Astrocyte of the cerebellum (primary cell): Measurements from ENCODE around the gene ACBD7.

ENCODE experiments used
- DNase-seq: peaks from one replicate; pipeline ENCODE4 v3.0.0-alpha.2; 2011; ENCODE audit warnings: low read depth
- H3K4me3 ChIP-seq: 2 replicates; pipeline ENCODE4 v1.5.1; 2011; ENCODE audit warnings: mild to moderate bottlenecking, low read depth, low read length, moderate library complexity
- CTCF ChIP-seq: IDR thresholded peaks from 2 replicates; pipeline ENCODE4 v1.5.1; 2012; ENCODE audit warnings: low read length, low read depth, moderate library complexity, mild to moderate bottlenecking; ENCODE audit errors: missing control alignments
- in situ Hi-C: cut with HindIII; loops from 2 replicates; pipeline ENCODE4 v1.10.0; 2017; ENCODE audit warnings: low sequenced_read_pairs

Gene ACBD7

DNA sequence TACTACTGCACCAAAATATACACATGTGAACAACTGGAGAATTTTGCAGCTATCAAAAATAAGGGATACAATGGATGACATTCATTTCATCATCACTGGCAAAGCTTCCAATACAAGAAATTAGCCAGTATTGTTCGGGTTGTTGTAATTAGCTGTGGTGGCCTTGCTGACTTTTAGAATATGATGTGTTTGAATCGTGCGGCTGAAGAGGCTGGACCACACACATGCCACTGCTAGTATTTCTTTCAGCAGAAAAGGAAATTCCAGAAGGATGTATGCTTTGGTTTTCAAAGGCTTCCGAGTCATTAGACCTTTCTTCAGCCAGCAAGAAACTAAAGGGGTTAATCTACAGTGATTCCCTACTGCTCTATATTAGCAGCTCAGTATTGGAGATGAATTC, 25.2 kb upstream of the ACBD7 start:
- TF ChIP-seq CTCF: no peak
- in situ Hi-C loops: no loop called here
- H3K4me3 ChIP-seq: no peak overlapping the region
- DNase-seq: no peak

DNA sequence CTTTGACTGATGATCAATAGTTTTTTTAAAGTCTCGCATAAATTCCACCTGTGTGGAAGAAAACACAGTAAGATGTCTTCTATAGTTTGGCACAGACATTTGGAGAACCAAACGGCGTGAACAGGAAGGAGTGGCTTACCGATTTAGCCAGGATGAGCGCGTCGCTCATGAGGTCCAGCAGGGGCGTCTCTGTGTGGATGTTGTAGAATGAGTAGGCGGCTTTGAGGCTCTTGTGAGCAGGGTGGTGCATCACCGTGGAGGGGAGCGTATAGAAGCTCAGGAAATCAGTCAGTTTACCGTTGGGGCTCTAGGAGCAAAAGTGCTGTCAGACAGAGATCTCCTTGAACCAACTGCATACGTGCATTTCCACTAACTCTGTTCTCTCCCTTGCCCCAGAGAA, 24.1 kb upstream of the ACBD7 start:
- in situ Hi-C loops: no loop called here
- no peak for DNase-seq
- H3K4me3 ChIP-seq: no peak overlapping the region
- TF ChIP-seq CTCF: no peak

DNA sequence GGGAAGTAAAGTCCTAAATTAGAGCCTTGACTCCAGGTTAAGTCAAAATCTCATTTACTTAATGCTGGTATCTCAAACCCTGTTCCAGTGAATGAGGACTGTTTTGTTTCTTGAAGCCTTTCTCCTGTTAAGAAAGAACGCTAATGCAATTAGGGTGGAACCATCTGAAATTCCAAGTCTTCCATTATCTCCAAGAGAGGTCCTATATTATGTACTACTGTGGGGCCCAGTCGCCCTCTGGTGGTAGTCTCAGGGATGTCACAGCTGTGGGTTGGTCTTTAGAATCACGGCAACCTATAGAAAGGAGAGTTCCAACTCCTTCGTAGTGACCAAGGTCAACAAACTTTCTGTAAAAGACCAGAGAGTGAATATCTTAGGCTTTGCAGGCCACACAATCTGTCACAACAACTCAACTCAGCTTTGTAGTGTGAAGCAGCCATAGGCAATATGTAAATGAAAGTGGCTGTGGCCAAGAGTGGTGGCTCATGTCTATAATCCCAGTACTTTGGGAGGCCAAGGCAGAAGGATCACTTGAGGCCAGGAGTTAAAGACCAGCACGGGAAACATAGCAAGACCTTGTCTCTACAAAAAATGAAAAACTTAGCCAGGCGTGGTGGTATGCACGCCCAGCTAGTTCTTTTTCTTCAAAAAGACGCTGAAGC, 17.9 kb upstream of the ACBD7 start:
- in situ Hi-C loops: no loop called here
- peak; percentile 94 for TF ChIP-seq CTCF
- no peak overlapping the region for H3K4me3 ChIP-seq
- DNase-seq: peak; percentile 45

GRCh38 chr10:15103513-15103912, 14.9 kb upstream of the ACBD7 start:
- no peak for TF ChIP-seq CTCF
- no peak overlapping the region for H3K4me3 ChIP-seq
- in situ Hi-C loops: no loop called here
- DNase-seq: no peak

- H3K4me3 ChIP-seq: no peak overlapping the region
- in situ Hi-C loops: no loop called here
- no peak for DNase-seq
- no peak for TF ChIP-seq CTCF
Observed at GRCh38 chr10:15099886-15100285, 11.3 kb upstream of the ACBD7 start.

- DNase-seq: peak; percentile 86
- in situ Hi-C loops: no loop called here
- H3K4me3 ChIP-seq: peak within 1 kb of the TSS; percentile 82
- no peak for TF ChIP-seq CTCF
Observed at GRCh38 chr10:15097011-15097812, 8.6 kb upstream of the ACBD7 start, which contains the start of gene RPP38. TSS of gene RPP38 (plus strand) at chr10:15097355. CDS start at chr10:15103315, 5,960 bp downstream.
